ENCODE measurements around the gene RAP1GAP2.

The RAP1GAP2 gene

DNA sequence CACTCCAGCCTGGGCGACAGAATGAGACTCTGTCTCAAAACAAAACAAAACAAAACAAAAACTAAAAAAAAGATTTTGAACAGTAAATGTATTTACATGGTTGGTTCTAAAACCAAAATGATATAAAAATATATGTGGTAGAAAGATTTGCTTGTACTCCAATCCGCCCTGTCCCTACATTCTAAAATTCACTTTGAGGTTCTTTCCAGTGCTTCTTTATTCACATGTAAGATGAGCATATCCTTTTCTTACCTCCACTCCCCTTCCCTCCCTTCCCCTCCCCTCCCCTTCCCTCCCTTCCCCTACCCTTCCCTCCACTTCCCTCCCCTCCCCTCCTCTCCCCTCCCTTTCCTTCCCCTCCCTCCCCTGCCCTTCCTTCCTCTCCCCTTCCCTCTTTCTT is 34.4 kb downstream of the RAP1GAP2 start:
- no peak for TF ChIP-seq ZFX (IDR thresholded peaks at IDR 0.05)
- TF ChIP-seq, protein P1, sequence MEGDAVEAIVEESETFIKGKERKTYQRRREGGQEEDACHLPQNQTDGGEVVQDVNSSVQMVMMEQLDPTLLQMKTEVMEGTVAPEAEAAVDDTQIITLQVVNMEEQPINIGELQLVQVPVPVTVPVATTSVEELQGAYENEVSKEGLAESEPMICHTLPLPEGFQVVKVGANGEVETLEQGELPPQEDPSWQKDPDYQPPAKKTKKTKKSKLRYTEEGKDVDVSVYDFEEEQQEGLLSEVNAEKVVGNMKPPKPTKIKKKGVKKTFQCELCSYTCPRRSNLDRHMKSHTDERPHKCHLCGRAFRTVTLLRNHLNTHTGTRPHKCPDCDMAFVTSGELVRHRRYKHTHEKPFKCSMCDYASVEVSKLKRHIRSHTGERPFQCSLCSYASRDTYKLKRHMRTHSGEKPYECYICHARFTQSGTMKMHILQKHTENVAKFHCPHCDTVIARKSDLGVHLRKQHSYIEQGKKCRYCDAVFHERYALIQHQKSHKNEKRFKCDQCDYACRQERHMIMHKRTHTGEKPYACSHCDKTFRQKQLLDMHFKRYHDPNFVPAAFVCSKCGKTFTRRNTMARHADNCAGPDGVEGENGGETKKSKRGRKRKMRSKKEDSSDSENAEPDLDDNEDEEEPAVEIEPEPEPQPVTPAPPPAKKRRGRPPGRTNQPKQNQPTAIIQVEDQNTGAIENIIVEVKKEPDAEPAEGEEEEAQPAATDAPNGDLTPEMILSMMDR (conservative IDR thresholded peaks at IDR 0.05) = no peak
- no peak overlapping the region for H3K27ac ChIP-seq

DNA sequence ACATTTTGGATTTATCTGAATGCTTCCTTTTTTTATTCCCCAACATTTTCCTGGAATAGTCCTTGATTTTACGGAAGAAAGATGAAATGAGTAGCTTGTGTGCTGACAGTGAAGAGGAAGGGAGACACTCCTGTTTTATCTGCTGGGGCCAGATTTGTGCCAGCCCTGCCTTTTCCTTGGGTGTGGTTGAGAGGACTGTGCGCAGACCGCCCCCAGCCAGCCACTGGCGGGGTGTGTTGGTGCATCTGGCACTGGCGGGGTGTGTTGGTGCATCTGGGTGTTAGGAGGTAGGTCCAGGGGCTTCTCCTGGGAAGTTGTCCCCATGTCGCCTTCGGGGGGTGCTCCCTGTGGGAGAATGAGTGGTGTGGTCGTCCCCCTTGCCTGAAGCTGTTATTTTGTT is 39.5 kb downstream of the RAP1GAP2 start:
- no peak overlapping the region for H3K27ac ChIP-seq
- TF ChIP-seq ZFX (IDR thresholded peaks at IDR 0.05) = no peak
- TF ChIP-seq, protein P1 (conservative IDR thresholded peaks at IDR 0.05) = no peak

DNA sequence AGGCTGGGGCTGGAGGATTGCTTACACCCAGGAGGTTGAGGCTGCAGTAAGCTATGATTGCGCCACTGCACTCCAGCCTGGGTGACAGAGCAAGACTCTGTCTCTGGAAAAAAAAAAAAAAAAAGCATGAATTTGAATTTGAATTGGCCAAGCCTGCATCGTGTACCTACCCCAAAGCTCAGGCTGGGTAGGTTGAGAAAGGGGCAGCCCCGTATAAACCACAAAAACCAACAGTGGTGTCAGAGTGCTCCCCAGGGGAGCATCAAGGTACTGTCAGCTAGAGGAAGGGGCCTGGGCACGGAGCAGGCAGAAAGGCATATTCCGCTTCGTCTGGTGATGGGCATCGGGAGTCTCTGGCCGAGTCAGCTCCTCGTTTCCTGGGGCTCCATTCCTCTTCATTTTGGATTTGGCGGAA is 40.9 kb downstream of the RAP1GAP2 start:
- no peak overlapping the region for H3K27ac ChIP-seq
- no peak for TF ChIP-seq ZFX (IDR thresholded peaks at IDR 0.05)

DNA sequence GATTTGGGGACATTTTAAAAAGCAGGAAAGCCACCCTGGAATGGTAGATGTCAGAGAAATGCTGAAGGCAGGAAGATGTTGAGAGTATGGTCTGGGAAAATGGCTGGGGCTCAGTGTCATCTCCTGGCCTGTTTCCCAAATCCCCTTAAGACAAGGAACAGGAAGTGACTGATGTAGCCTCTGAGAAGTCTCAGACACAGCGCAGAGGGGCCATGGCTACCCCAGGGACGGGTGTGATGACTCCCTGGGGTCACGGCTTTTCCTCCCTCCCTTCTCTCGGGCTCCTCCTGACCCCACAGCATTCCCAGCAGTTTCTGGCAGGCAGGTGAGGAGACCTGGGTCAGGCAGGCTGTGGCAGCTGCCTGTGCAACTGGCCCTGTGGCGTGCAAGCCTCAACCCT is 45.4 kb downstream of the RAP1GAP2 start:
- TF ChIP-seq ZFX (IDR thresholded peaks at IDR 0.05) = no peak
- TF ChIP-seq, protein P1 (conservative IDR thresholded peaks at IDR 0.05) = no peak
- no peak overlapping the region for H3K27ac ChIP-seq

DNA sequence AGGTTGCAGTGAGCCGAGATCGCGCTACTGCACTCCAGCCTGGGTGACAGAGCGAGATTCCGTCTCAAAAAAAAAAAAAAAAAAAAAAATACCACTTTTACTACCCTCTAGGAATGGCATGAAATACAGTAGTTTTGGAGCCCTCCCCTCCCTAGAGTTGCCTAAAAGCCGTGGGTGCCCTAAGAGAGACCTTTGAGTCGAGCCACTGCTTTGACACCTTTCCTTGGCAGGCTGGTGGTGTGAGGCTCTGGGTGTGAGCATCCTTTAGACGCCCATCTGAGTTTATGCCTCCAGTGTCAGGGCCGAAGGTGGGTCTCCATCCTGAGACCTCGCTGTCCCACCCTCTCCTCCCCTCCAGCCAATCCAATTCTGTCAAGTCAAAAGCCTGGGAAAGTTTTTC is 46.2 kb downstream of the RAP1GAP2 start:
- no peak overlapping the region for H3K27ac ChIP-seq
- TF ChIP-seq, protein P1 (conservative IDR thresholded peaks at IDR 0.05) = no peak
- no peak for TF ChIP-seq ZFX (IDR thresholded peaks at IDR 0.05)

DNA sequence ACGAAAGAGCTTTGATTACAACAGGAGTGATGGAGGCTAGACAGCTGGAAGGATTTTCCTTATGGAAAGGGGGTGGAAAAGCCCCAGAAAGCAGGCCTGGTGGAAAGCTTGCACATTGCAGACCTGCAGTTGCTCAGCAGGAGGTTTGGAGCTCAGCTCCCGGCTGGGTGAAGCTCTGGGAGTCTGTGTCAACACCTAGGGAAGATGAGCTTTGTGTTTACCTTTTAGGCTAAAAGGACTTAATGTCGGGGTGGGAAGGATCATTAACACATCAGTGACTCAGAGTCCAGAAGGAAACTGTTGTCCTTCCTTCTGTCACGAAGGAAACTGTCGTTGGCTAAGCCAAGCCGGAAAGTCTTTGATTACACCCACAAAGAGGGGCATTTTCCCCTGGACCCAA is 48.2 kb downstream of the RAP1GAP2 start:
- TF ChIP-seq ZFX (IDR thresholded peaks at IDR 0.05) = no peak
- TF ChIP-seq, protein P1 (conservative IDR thresholded peaks at IDR 0.05) = no peak
- no peak overlapping the region for H3K27ac ChIP-seq

DNA sequence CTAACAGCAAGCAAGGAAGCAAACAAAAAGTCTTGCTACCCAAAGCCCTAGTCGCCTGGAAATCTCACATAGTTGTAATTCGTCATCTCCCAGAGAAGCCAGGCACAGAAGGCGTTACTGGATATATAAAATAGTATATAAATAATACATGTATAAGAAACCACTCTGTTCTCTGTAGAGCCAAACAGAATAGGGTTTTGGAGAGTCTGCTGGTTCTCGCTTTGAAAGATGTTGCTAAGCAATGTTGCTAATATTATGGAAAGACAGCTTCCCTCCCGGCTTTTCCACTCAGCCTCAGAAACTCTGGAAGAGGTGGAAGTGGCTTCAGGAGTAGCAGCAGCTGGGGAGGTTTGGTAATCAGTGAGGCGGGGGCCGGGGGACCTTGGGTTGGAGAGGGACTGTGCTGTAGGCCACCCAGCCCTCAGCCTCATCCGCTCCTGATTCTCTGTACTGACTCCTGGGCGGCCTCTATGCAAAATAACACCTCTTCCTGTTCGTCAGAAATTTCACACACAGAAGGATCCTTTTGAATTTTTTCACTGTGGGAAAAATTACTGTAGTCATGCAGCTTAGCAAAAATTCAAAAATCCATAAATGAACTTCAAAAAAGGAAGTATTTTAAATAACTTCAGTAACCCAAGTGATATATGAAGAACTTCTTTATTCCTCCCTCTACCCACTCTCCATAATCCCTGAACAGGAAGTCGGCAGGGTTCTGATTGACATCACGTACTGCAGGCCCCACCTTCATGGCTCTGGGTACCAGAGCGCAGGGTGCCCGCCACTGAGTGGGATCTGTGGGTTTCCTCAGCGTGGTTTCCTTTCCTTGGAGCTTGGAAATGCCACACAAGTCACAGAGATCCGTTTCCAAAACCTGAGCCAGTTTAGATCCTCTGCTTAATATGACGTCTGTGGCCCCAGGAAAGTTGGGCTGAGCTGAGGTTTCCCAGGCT is 51.4 kb downstream of the RAP1GAP2 start:
- no peak for TF ChIP-seq ZFX (IDR thresholded peaks at IDR 0.05)
- TF ChIP-seq, protein P1 (conservative IDR thresholded peaks at IDR 0.05) = no peak
- no peak overlapping the region for H3K27ac ChIP-seq

DNA sequence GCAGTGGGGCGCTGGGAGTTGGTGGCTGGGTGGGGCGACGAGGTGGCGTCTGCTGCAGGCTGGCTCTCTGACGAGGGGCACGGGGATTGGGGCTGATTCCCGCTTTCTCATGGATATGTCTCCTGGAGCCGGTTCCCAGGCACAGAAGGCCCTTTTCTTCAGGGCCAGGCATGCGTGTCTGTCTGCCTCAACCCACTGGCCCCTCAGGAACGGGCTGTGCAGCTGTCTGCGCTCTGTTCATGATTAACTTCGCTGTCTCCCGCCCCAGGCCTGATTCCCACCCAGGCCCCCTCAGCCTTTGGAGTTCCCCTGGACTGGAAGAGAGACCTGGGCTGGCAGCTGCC is 53.1 kb downstream of the RAP1GAP2 start:
- H3K27ac ChIP-seq = no peak overlapping the region
- TF ChIP-seq, protein P1 (conservative IDR thresholded peaks at IDR 0.05) = no peak
- no peak for TF ChIP-seq ZFX (IDR thresholded peaks at IDR 0.05)

All from C4-2B (cell line).